MCF 10A (cell line): Measurements from ENCODE around the gene IGFBP3. TPM values are rescaled to one million over a fixed set of nuclear protein-coding genes. Genes with fewer than 3 reads are reported as not detected.

ENCODE experiments used
- BruUV-seq: library from RNA; stranded (reverse); fragments of 400-500 nt; replicated peaks from 2 replicates; lab custom pipeline; 2021; lab: Mats Ljungman, UMichigan
- CTCF ChIA-PET: fragments of 300-600 bp; sonication (Branson Sonifier 250); formaldehyde crosslinking; extraction: SDS; loops from one replicate; lab custom pipeline; 2021; ENCODE audit warnings: antibody characterized with exemption, inconsistent platforms; lab: Yijun Ruan, JAX
- POLR2A ChIA-PET: fragments of 300-600, 350-650 bp; sonication (Branson Sonifier 250); formaldehyde crosslinking; extraction: SDS; loops from one replicate; lab custom pipeline; 2020; ENCODE audit warnings: antibody characterized with exemption, inconsistent platforms; lab: Yijun Ruan, JAX
- DNase-seq: peaks from one replicate; pipeline ENCODE4 v3.0.0-alpha.2; 2018; ENCODE audit not compliant: unreplicated experiment
- H3K27ac Mint-ChIP-seq: one replicate; pipeline ENCODE4 v1.8.0; 2022; ENCODE audit warnings: mild to moderate bottlenecking, low read depth, mixed read lengths; ENCODE audit not compliant: unreplicated experiment
- H3K27me3 Mint-ChIP-seq: one replicate; pipeline ENCODE4 v1.8.0; 2022; ENCODE audit warnings: mixed read lengths; ENCODE audit not compliant: insufficient read depth, unreplicated experiment
- H3K36me3 Mint-ChIP-seq: one replicate; pipeline ENCODE4 v1.8.0; 2022; ENCODE audit warnings: mild to moderate bottlenecking, moderate library complexity, mixed read lengths; ENCODE audit not compliant: insufficient read depth, unreplicated experiment
- H3K4me1 Mint-ChIP-seq: one replicate; pipeline ENCODE4 v1.8.0; 2022; ENCODE audit warnings: mixed read lengths; ENCODE audit not compliant: insufficient read depth, unreplicated experiment
- H3K4me3 Mint-ChIP-seq: one replicate; pipeline ENCODE4 v1.8.0; 2022; ENCODE audit warnings: mild to moderate bottlenecking, moderate library complexity, mixed read lengths; ENCODE audit not compliant: unreplicated experiment
- H3K9me3 Mint-ChIP-seq: one replicate; pipeline ENCODE4 v1.8.0; 2022; ENCODE audit warnings: mixed read lengths; ENCODE audit not compliant: unreplicated experiment
- CTCF ChIP-seq: fragments of 200-600 bp; IDR thresholded peaks from one replicate; pipeline ENCODE4 v1.8.0; 2022; ENCODE audit warnings: antibody characterized with exemption, mild to moderate bottlenecking; ENCODE audit not compliant: unreplicated experiment
- intact Hi-C: fragments of 100-400 bp; cut with micrococcal nuclease; formaldehyde crosslinking; loops from 2 replicates; pipeline ENCODE4 v1.14.1; 2022
- total RNA-seq: library from RNA; stranded (reverse); gene quantifications from 2 replicates; pipeline ENCODE4 v1.2.3, GENCODE V29; 2022

IGFBP3 gene
- total RNA-seq, 1 experiment from 2014 or later = 42.9 TPM

DNA sequence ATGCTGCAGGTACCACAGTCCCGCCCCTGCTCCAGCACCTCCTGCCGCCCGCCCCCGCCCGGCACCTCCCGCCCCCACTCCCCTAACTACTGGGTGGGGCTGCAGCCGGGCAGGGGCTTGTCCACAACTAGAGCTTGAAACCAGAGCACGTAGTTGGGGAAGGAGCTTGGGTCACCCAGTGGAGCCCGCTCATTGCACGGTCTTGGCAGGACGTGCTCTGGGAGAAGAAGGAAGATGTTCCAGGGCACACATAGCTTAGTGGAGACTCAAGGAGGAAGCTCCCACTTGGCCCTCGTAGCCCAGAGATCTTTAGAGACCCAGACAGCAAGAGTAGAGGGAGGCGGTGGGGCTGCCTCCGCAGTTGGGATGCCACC, 32.1 kb downstream of the IGFBP3 start:
- no peak overlapping the region for H3K27ac Mint-ChIP-seq
- peaks cover 30% of the 10 kb centered on the region for H3K4me1 Mint-ChIP-seq
- ChIA-PET POLR2A (no interaction called here), CTCF (interaction anchor here (0.6 to 0.7 kb wide), 5 partner anchors 13 to 1220 kb away, joined by 3 to 4 read pairs (median 3); no protein-coding TSS in a partner anchor)
- H3K36me3 Mint-ChIP-seq = no peaks in the 10 kb centered on the region
- H3K4me3 Mint-ChIP-seq = no peak overlapping the region
- intact Hi-C loops = no loop called here
- DNase-seq = no peak
- no TSS peak for BruUV-seq
- peaks cover 5% of the 10 kb centered on the region for H3K27me3 Mint-ChIP-seq
- no peaks in the 10 kb centered on the region for H3K9me3 Mint-ChIP-seq
- no peak for TF ChIP-seq CTCF

DNA sequence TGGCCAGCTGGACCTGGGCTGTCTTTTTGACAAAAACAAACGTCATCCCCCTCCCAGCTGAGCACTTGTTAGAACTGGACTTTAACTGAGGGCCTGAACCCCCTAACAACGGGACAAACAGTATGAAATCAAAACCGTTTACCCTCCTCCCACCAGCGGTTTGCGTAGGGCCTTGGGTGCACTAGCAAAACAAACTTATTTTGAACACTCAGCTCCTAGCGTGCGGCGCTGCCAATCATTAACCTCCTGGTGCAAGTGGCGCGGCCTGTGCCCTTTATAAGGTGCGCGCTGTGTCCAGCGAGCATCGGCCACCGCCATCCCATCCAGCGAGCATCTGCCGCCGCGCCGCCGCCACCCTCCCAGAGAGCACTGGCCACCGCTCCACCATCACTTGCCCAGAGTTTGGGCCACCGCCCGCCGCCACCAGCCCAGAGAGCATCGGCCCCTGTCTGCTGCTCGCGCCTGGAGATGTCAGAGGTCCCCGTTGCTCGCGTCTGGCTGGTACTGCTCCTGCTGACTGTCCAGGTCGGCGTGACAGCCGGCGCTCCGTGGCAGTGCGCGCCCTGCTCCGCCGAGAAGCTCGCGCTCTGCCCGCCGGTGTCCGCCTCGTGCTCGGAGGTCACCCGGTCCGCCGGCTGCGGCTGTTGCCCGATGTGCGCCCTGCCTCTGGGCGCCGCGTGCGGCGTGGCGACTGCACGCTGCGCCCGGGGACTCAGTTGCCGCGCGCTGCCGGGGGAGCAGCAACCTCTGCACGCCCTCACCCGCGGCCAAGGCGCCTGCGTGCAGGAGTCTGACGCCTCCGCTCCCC, 32.7 kb downstream of the IGFBP3 start, which contains the start of gene IGFBP1:
TSS of gene IGFBP1 (plus strand) at position 304 of the 808 bp plus-strand sequence. CDS start at position 469, 165 bp downstream.
- TF ChIP-seq CTCF = no peak
- Mint-ChIP-seq H3K4me1 (peaks cover 35% of the 10 kb centered on the region), H3K9me3 (no peaks in the 10 kb centered on the region), H3K27me3 (no peaks in the 10 kb centered on the region), H3K36me3 (no peaks in the 10 kb centered on the region), H3K4me3 (no peak within 1 kb of the TSS), H3K27ac (peak within 1 kb of the TSS; percentile 63)
- ChIA-PET CTCF (interaction anchor here (0.6 to 1.3 kb wide), 4 partner anchors 14 to 1293 kb away, joined by 3 to 4 read pairs (median 3); no protein-coding TSS in a partner anchor), POLR2A (no interaction called here)
- intact Hi-C loops = no loop called here
- BruUV-seq = no TSS peak
- no peak for DNase-seq

GRCh38 chr7:45886931-45887667, 34.0 kb downstream of the IGFBP3 start:
- Mint-ChIP-seq H3K27me3 (no peaks in the 10 kb centered on the region), H3K9me3 (no peaks in the 10 kb centered on the region), H3K27ac (peak overlapping the region; percentile 63), H3K36me3 (no peaks in the 10 kb centered on the region), H3K4me3 (no peak overlapping the region), H3K4me1 (peaks cover 45% of the 10 kb centered on the region)
- POLR2A ChIA-PET = no interaction called here
- intact Hi-C loops = no loop called here
- no peak for TF ChIP-seq CTCF
- CTCF ChIA-PET = interaction anchor here (0.6 to 1.4 kb wide), 5 partner anchors 15 to 1295 kb away, joined by 3 to 4 read pairs (median 3); no protein-coding TSS in a partner anchor
- no TSS peak for BruUV-seq
- no peak for DNase-seq
